Gastrocnemius medialis (tissue), 4 donors: ENCODE measurements around the gene NHLRC2. TPM values are rescaled to one million over a fixed set of nuclear protein-coding genes. Genes with fewer than 3 reads are reported as not detected.

Experiments
- ATAC-seq, 2 donors: fragments of 150-250 bp; one replicate each; pipeline ENCODE4 v1.9.1; 2016
- DNase-seq, 2 donors: peaks; one replicate each; pipeline ENCODE4 v3.0.0-alpha.2; 2019
- H3K27ac ChIP-seq, 4 donors: fragments of 200-600 bp; sonication (generic); 1 replicate in 1 of 4; 2 replicates in 3 of 4; pipeline ENCODE4 v1.5.1; 2016 to 2018; ENCODE audit warnings: mild to moderate bottlenecking in 2 of 4, moderate library complexity in 1 of 4
- H3K27me3 ChIP-seq, 3 donors: fragments of 200-600 bp; sonication (generic) in 2 of 3; 1 replicate in 1 of 3; 2 replicates in 2 of 3; pipeline versions ENCODE4 v1.5.1 to v1.6.0; 2016 to 2019; ENCODE audit warnings: mild to moderate bottlenecking in 1 of 3, moderate library complexity in 1 of 3
- H3K36me3 ChIP-seq, 2 donors: fragments of 200-600 bp; sonication (generic) in 1 of 2; one replicate each; pipeline ENCODE4 v1.5.1; 2017 to 2018
- H3K4me1 ChIP-seq, 2 donors: fragments of 200-600 bp; sonication (generic) in 1 of 2; one replicate each; pipeline ENCODE4 v1.5.1; 2016 to 2017; ENCODE audit warnings: mild to moderate bottlenecking in 2 of 2
- H3K4me3 ChIP-seq, 4 donors: fragments of 200-600 bp; sonication (generic) in 3 of 4; 1 replicate in 1 of 4; 2 replicates in 3 of 4; pipeline ENCODE4 v1.5.1; 2016 to 2019; ENCODE audit warnings: mild to moderate bottlenecking in 2 of 4
- H3K9me3 ChIP-seq, 3 donors: fragments of 200-600 bp; sonication (generic) in 2 of 3; 1 replicate in 1 of 3; 2 replicates in 2 of 3; pipeline ENCODE4 v1.5.1; 2016 to 2019
- POLR2A ChIP-seq, 2 donors: fragments of 450-650 bp; IDR thresholded peaks; one replicate each; pipeline ENCODE4 v1.6.1; 2017; ENCODE audit warnings: antibody characterized with exemption in 2 of 2, mild to moderate bottlenecking in 2 of 2, moderate library complexity in 2 of 2
- in situ Hi-C, 4 donors: fragments of 200-750 bp; cut with MboI; loops; one replicate each; pipeline versions ENCODE4 v1.15.0 to v1.8.0; 2017; ENCODE audit warnings: low sequenced_read_pairs in 4 of 4
- intact Hi-C: fragments of 100-400 bp; cut with DNase I; formaldehyde crosslinking; loops from one replicate; pipeline ENCODE4 v1.15.1; 2023; ENCODE audit warnings: low total_unique reads
- total RNA-seq, 4 donors: library from RNA; depleted of rRNA; stranded (reverse); fragments of >200 nt; gene quantifications; one replicate each; pipeline versions ENCODE4 v1.1.0 to v1.2.3, GENCODE V29; 2016
- TF ChIP-seq, protein P1 (sequence below), 5 experiments: fragments of 450-650 bp in 3 of 5; fragments of 200-600 bp in 2 of 5; sonication (generic) in 2 of 5; IDR thresholded peaks in 4 of 5; conservative IDR thresholded peaks in 1 of 5; 1 replicate in 4 of 5; 2 replicates in 1 of 5; pipeline ENCODE4 v1.5.1; 2016 to 2019; ENCODE audit warnings: antibody characterized with exemption in 5 of 5, mild to moderate bottlenecking in 3 of 5, moderate library complexity in 3 of 5

NHLRC2 gene
- total RNA-seq, 4 donors from 2014 or later = 11.4 to 109 (median 40.7) TPM

- intact Hi-C loops = no loop called here
- Histone ChIP-seq H3K4me3 (no peak overlapping the region), H3K36me3 (no peaks in the 10 kb centered on the region), H3K4me1 (no peaks in the 10 kb centered on the region), H3K9me3 (no peaks in the 10 kb centered on the region), H3K27me3 (no peaks in the 10 kb centered on the region), H3K27ac (no peak overlapping the region)
- DNase-seq = no peak
- no peak for TF ChIP-seq POLR2A (IDR thresholded peaks at IDR 0.05)
- TF ChIP-seq, protein P1, sequence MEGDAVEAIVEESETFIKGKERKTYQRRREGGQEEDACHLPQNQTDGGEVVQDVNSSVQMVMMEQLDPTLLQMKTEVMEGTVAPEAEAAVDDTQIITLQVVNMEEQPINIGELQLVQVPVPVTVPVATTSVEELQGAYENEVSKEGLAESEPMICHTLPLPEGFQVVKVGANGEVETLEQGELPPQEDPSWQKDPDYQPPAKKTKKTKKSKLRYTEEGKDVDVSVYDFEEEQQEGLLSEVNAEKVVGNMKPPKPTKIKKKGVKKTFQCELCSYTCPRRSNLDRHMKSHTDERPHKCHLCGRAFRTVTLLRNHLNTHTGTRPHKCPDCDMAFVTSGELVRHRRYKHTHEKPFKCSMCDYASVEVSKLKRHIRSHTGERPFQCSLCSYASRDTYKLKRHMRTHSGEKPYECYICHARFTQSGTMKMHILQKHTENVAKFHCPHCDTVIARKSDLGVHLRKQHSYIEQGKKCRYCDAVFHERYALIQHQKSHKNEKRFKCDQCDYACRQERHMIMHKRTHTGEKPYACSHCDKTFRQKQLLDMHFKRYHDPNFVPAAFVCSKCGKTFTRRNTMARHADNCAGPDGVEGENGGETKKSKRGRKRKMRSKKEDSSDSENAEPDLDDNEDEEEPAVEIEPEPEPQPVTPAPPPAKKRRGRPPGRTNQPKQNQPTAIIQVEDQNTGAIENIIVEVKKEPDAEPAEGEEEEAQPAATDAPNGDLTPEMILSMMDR (IDR thresholded peaks at IDR 0.05 in 4 of 5, conservative IDR thresholded peaks at IDR 0.05 in 1 of 5) = no peak
- ATAC-seq = no peak
- in situ Hi-C loops = no loop called here
Observed at GRCh38 chr10:113947184-113948041, 93.0 kb downstream of the NHLRC2 start.

DNA sequence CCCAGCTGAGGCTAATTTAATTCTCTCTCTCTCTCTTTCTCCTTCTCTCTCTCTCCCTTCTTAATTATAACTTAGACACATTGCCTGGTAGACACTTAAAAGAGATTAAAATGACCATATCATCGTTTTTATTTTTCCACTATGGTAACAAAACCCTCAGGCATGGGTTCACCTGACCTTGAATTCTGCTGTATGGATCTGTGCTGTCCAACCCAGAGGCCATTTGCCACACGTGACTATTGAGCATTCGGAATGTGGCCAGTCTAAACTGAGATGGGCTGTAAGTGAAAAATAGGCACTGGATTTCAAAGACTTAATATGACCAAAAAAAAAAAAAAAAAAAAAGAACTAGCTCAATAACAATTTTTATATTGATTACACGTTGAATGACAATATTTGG lies 93.6 kb downstream of the NHLRC2 start:
- H3K4me1 ChIP-seq = no peaks in the 10 kb centered on the region
- no peaks in the 10 kb centered on the region for H3K27me3 ChIP-seq
- no peaks in the 10 kb centered on the region for H3K36me3 ChIP-seq
- no peak for DNase-seq
- intact Hi-C loops (no loop called here), in situ Hi-C loops (no loop called here)
- ATAC-seq = no peak
- TF ChIP-seq, protein P1 (IDR thresholded peaks at IDR 0.05 in 4 of 5, conservative IDR thresholded peaks at IDR 0.05 in 1 of 5) = no peak
- TF ChIP-seq POLR2A (IDR thresholded peaks at IDR 0.05) = no peak
- no peak overlapping the region for H3K4me3 ChIP-seq
- H3K9me3 ChIP-seq = no peaks in the 10 kb centered on the region
- H3K27ac ChIP-seq = no peak overlapping the region

DNA sequence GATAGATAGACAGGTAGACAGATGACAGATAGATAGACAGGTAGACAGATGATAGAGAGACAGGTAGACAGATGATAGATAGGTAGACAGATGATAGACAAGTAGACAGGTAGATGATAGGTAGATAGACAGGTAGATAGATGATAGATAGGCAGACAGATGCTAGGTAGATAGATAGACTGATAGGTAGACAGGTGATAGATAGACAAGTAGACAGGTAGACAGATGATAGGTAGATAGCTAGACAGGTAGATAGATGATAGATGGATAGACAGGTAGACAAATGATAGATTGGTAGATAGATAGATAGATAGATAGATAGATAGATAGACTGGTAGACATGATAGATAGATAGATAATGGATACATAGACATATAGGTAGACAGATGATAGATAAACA lies 95.8 kb downstream of the NHLRC2 start:
- Histone ChIP-seq H3K9me3 (no peaks in the 10 kb centered on the region), H3K27ac (no peak overlapping the region), H3K36me3 (no peaks in the 10 kb centered on the region), H3K4me3 (no peak overlapping the region), H3K27me3 (no peaks in the 10 kb centered on the region), H3K4me1 (no peaks in the 10 kb centered on the region)
- intact Hi-C loops = no loop called here
- ATAC-seq = no peak
- DNase-seq = no peak
- TF ChIP-seq POLR2A (IDR thresholded peaks at IDR 0.05) = no peak
- TF ChIP-seq, protein P1 (IDR thresholded peaks at IDR 0.05 in 4 of 5, conservative IDR thresholded peaks at IDR 0.05 in 1 of 5) = no peak
- in situ Hi-C loops = no loop called here

- intact Hi-C loops (no loop called here), in situ Hi-C loops (no loop called here)
- H3K36me3 ChIP-seq = no peaks in the 10 kb centered on the region
- no peaks in the 10 kb centered on the region for H3K27me3 ChIP-seq
- H3K27ac ChIP-seq = no peak overlapping the region
- H3K4me3 ChIP-seq = no peak overlapping the region
- peaks cover 0 to 3% of the 10 kb centered on the region in 2 donors for H3K4me1 ChIP-seq
- ATAC-seq (no peak), DNase-seq (no peak)
- TF ChIP-seq POLR2A (IDR thresholded peaks at IDR 0.05) = no peak
- TF ChIP-seq, protein P1 (IDR thresholded peaks at IDR 0.05 in 4 of 5, conservative IDR thresholded peaks at IDR 0.05 in 1 of 5) = no peak
- no peaks in the 10 kb centered on the region for H3K9me3 ChIP-seq
Observed at GRCh38 chr10:113953505-113954272, 99.2 kb downstream of the NHLRC2 start.
